Loucy (cell line): ENCODE data around the gene CDH4.

Experiments used
- H2AFZ ChIP-seq: fragments of 200-600 bp; sonication (generic); 2 replicates; pipeline ENCODE4 v1.6.0; 2016; ENCODE audit warnings: antibody characterized with exemption, mild to moderate bottlenecking, low read length, moderate library complexity
- H3F3A ChIP-seq: fragments of 200-600 bp; 2 replicates; pipeline ENCODE4 v1.6.0; 2016; ENCODE audit warnings: antibody characterized with exemption, low read depth, mild to moderate bottlenecking
- H3K27me3 ChIP-seq: fragments of 200-600 bp; sonication (generic); 2 replicates; pipeline ENCODE4 v1.6.1; 2014; ENCODE audit warnings: low read length, mild to moderate bottlenecking; ENCODE audit not compliant: insufficient read depth, poor library complexity, severe bottlenecking
- H3K36me3 ChIP-seq: fragments of 200-600 bp; sonication (generic); 2 replicates; pipeline ENCODE4 v1.6.1; 2016; ENCODE audit warnings: low read length; ENCODE audit not compliant: insufficient read depth
- H3K4me1 ChIP-seq: fragments of 200-600 bp; sonication (generic); 2 replicates; pipeline ENCODE4 v1.5.1; 2014; ENCODE audit warnings: low read length, mild to moderate bottlenecking; ENCODE audit not compliant: insufficient read depth, poor library complexity, severe bottlenecking
- H3K4me2 ChIP-seq: fragments of 200-600 bp; sonication (generic); 2 replicates; pipeline ENCODE4 v1.6.0; 2014; ENCODE audit warnings: antibody characterized with exemption, low read length, low read depth, mild to moderate bottlenecking; ENCODE audit not compliant: poor library complexity, severe bottlenecking
- H3K4me3 ChIP-seq: fragments of 200-600 bp; sonication (generic); 2 replicates; pipeline ENCODE4 v1.5.1; 2014; ENCODE audit warnings: low read length, mild to moderate bottlenecking, mixed read lengths; ENCODE audit not compliant: poor library complexity, severe bottlenecking
- H3K79me2 ChIP-seq: fragments of 200-600 bp; sonication (generic); 2 replicates; pipeline ENCODE4 v1.6.1; 2014; ENCODE audit warnings: low read length; ENCODE audit not compliant: insufficient read depth
- H3K9ac ChIP-seq: fragments of 200-600 bp; sonication (generic); 2 replicates; pipeline ENCODE4 v1.6.0; 2014; ENCODE audit warnings: mild to moderate bottlenecking, low read depth, low read length, moderate library complexity; ENCODE audit not compliant: poor library complexity, severe bottlenecking
- H3K9me2 ChIP-seq: fragments of 200-600 bp; sonication (generic); replicated peaks from 2 replicates; pipeline ENCODE4 v1.6.1; 2016; ENCODE audit warnings: low read depth, low read length, mixed read lengths
- H3K9me3 ChIP-seq: fragments of 200-600 bp; sonication (generic); 2 replicates; pipeline ENCODE4 v1.6.1; 2014; ENCODE audit warnings: mild to moderate bottlenecking, antibody characterized with exemption, low read length, low read depth; ENCODE audit not compliant: insufficient read depth
- H4K20me1 ChIP-seq: fragments of 200-600 bp; sonication (generic); 2 replicates; pipeline ENCODE4 v1.6.0; 2014; ENCODE audit warnings: antibody characterized with exemption, low read length, mild to moderate bottlenecking; ENCODE audit not compliant: insufficient read depth, poor library complexity, severe bottlenecking
- EZH2phosphoT487 ChIP-seq: fragments of 200-600 bp; IDR thresholded peaks from 2 replicates; pipeline ENCODE4 v1.6.1; 2018; ENCODE audit warnings: antibody characterized with exemption, mild to moderate bottlenecking, moderate library complexity, borderline replicate concordance
- TF ChIP-seq, protein P1 (sequence below): fragments of 200-600 bp; sonication (generic); conservative IDR thresholded peaks from 2 replicates; pipeline ENCODE4 v1.5.1; 2014; ENCODE audit warnings: mild to moderate bottlenecking, antibody characterized with exemption, low read length

The CDH4 gene

DNA sequence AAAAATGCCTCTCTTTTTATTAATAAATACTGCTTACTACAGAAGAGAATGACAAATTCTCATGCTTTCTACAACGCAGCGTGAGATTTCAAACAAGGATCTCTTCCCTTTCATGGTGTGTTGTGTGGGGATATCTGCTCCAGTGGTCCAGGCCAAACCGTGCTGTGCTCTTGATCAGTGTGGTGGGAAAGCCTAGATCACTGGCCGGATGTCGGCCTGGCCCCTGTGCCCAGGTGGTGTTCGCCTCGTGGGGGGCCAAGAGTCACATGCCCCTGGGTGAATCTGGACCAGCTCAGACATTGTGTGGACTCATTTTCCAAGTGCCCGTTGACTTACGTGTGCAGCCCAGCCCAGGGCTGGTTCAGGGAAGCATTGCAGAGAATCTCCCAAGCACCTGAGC lies 4.3 kb downstream of the CDH4 start:
- no peak for TF ChIP-seq EZH2phosphoT487
- TF ChIP-seq, protein P1, sequence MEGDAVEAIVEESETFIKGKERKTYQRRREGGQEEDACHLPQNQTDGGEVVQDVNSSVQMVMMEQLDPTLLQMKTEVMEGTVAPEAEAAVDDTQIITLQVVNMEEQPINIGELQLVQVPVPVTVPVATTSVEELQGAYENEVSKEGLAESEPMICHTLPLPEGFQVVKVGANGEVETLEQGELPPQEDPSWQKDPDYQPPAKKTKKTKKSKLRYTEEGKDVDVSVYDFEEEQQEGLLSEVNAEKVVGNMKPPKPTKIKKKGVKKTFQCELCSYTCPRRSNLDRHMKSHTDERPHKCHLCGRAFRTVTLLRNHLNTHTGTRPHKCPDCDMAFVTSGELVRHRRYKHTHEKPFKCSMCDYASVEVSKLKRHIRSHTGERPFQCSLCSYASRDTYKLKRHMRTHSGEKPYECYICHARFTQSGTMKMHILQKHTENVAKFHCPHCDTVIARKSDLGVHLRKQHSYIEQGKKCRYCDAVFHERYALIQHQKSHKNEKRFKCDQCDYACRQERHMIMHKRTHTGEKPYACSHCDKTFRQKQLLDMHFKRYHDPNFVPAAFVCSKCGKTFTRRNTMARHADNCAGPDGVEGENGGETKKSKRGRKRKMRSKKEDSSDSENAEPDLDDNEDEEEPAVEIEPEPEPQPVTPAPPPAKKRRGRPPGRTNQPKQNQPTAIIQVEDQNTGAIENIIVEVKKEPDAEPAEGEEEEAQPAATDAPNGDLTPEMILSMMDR: no peak
- H3K79me2 ChIP-seq: no peaks in the 10 kb centered on the region
- no peak overlapping the region for H3K4me3 ChIP-seq
- H4K20me1 ChIP-seq: no peaks in the 10 kb centered on the region
- H3K27me3 ChIP-seq: no peaks in the 10 kb centered on the region
- H3K4me2 ChIP-seq: peak overlapping the region; percentile 42
- no peaks in the 10 kb centered on the region for H3K9me2 ChIP-seq
- H3K36me3 ChIP-seq: no peaks in the 10 kb centered on the region
- peaks cover 10% of the 10 kb centered on the region for H3K4me1 ChIP-seq
- no peaks in the 10 kb centered on the region for H3K9me3 ChIP-seq
- peak overlapping the region; percentile 2 for H3K9ac ChIP-seq
- peak overlapping the region; percentile 84 for H2AFZ ChIP-seq
- no peaks in the 10 kb centered on the region for H3F3A ChIP-seq

GRCh38 chr20:61256824-61257223 lies 4.8 kb downstream of the CDH4 start:
- no peaks in the 10 kb centered on the region for H3F3A ChIP-seq
- no peaks in the 10 kb centered on the region for H4K20me1 ChIP-seq
- peaks cover 10% of the 10 kb centered on the region for H3K4me1 ChIP-seq
- H3K36me3 ChIP-seq: no peaks in the 10 kb centered on the region
- H3K9ac ChIP-seq: peak overlapping the region; percentile 2
- H3K9me2 ChIP-seq: no peaks in the 10 kb centered on the region
- TF ChIP-seq, protein P1: no peak
- TF ChIP-seq EZH2phosphoT487: no peak
- no peaks in the 10 kb centered on the region for H3K79me2 ChIP-seq
- no peaks in the 10 kb centered on the region for H3K27me3 ChIP-seq
- peak overlapping the region; percentile 50 for H3K4me3 ChIP-seq
- H2AFZ ChIP-seq: peak overlapping the region; percentile 84
- peak overlapping the region; percentile 42 for H3K4me2 ChIP-seq
- H3K9me3 ChIP-seq: no peaks in the 10 kb centered on the region

- no peaks in the 10 kb centered on the region for H3K9me3 ChIP-seq
- no peak overlapping the region for H3K9ac ChIP-seq
- no peaks in the 10 kb centered on the region for H4K20me1 ChIP-seq
- peaks cover 10% of the 10 kb centered on the region for H3K4me1 ChIP-seq
- peak overlapping the region; percentile 42 for H3K4me2 ChIP-seq
- H3K79me2 ChIP-seq: no peaks in the 10 kb centered on the region
- TF ChIP-seq, protein P1: no peak
- no peak for TF ChIP-seq EZH2phosphoT487
- no peaks in the 10 kb centered on the region for H3K9me2 ChIP-seq
- no peaks in the 10 kb centered on the region for H3F3A ChIP-seq
- H3K4me3 ChIP-seq: peak overlapping the region; percentile 50
- no peaks in the 10 kb centered on the region for H3K27me3 ChIP-seq
- H2AFZ ChIP-seq: 0 out of 2 replicates have a peak overlapping the region, but pooled peaks have one; percentile 84
- H3K36me3 ChIP-seq: no peaks in the 10 kb centered on the region
Measured at GRCh38 chr20:61257611-61258010, 5.5 kb downstream of the CDH4 start.
